PC-3 (cell line): Measurements from ENCODE around the gene STARD7. TPM values are rescaled to one million over a fixed set of nuclear protein-coding genes. Genes with fewer than 3 reads are reported as not detected.

Experiments
- ATAC-seq: fragments of 200-7000 bp; cut with Tn5 transposase; 2 replicates; pipeline ENCODE4 v1.9.1; 2020; ENCODE audit warnings: mild to moderate bottlenecking, moderate library complexity
- BruUV-seq: library from RNA; stranded (reverse); fragments of 400-500 nt; replicated peaks from 2 replicates; lab custom pipeline; 2021; lab: Mats Ljungman, UMichigan
- CTCF ChIA-PET: fragments of 300-600 bp; sonication (Branson Sonifier 250); formaldehyde crosslinking; loops from one replicate; lab custom pipeline; 2022; ENCODE audit warnings: antibody characterized with exemption; lab: Charles Lee
- POLR2A ChIA-PET: fragments of 300-600 bp; sonication (Branson Sonifier 250); formaldehyde crosslinking; loops from one replicate; lab custom pipeline; 2022; ENCODE audit warnings: antibody characterized with exemption; ENCODE audit not compliant: unreplicated experiment; lab: Charles Lee
- DNase-seq: peaks from one replicate; pipeline ENCODE4 v3.0.0-alpha.2; 2015
- H2AFZ ChIP-seq: fragments of 300-600 bp; sonication (generic); 2 replicates; pipeline ENCODE4 v1.6.0; 2016; ENCODE audit warnings: antibody characterized with exemption, low read length
- H3F3A ChIP-seq: fragments of 300-600 bp; sonication (generic); one replicate; pipeline ENCODE4 v1.6.0; 2017; ENCODE audit warnings: antibody characterized with exemption, low read length, control low read depth, mild to moderate bottlenecking; ENCODE audit not compliant: unreplicated experiment
- H3K27ac ChIP-seq: fragments of 300-600 bp; sonication (generic); 2 replicates; pipeline ENCODE4 v1.5.1; 2016; ENCODE audit warnings: mild to moderate bottlenecking, low read length
- H3K27me3 ChIP-seq: fragments of 300-600 bp; sonication (generic); 2 replicates; pipeline ENCODE4 v1.6.1; 2016; ENCODE audit warnings: low read length, mixed read lengths
- H3K36me3 ChIP-seq: fragments of 300-600 bp; sonication (generic); 2 replicates; pipeline ENCODE4 v1.6.1; 2016; ENCODE audit warnings: low read depth, mixed run types, low read length, mixed read lengths
- H3K4me1 ChIP-seq: fragments of 300-600 bp; sonication (generic); 2 replicates; pipeline ENCODE4 v1.5.1; 2016; ENCODE audit warnings: low read length; ENCODE audit not compliant: insufficient read depth
- H3K4me2 ChIP-seq: fragments of 300-600 bp; sonication (generic); 2 replicates; pipeline ENCODE4 v1.6.0; 2016; ENCODE audit warnings: low read length
- H3K4me3 ChIP-seq: fragments of 300-600 bp; sonication (generic); 2 replicates; pipeline ENCODE4 v1.5.1; 2016; ENCODE audit warnings: mild to moderate bottlenecking, low read length, mixed read lengths
- H3K79me2 ChIP-seq: fragments of 300-600 bp; sonication (generic); 2 replicates; pipeline ENCODE4 v1.6.1; 2017; ENCODE audit warnings: low read length, mixed read lengths
- H3K9ac ChIP-seq: fragments of 300-600 bp; sonication (generic); 2 replicates; pipeline ENCODE4 v1.6.0; 2016; ENCODE audit warnings: mild to moderate bottlenecking, low read length
- H3K9me2 ChIP-seq: fragments of 300-600 bp; sonication (generic); replicated peaks from 2 replicates; pipeline ENCODE4 v1.6.1; 2016; ENCODE audit warnings: mixed run types, low read length, mixed read lengths
- H3K9me3 ChIP-seq: fragments of 300-600 bp; sonication (generic); 2 replicates; pipeline ENCODE4 v1.6.1; 2016; ENCODE audit warnings: low read length, mixed read lengths
- H4K20me1 ChIP-seq: fragments of 300-600 bp; sonication (generic); 2 replicates; pipeline ENCODE4 v1.6.1; 2016; ENCODE audit warnings: low read length, mixed read lengths
- CTCF ChIP-seq: fragments of 300-600 bp; sonication (generic); conservative IDR thresholded peaks from 2 replicates; pipeline ENCODE4 v1.5.1; 2017; ENCODE audit warnings: antibody characterized with exemption, low read depth, mild to moderate bottlenecking, low read length
- EZH2 ChIP-seq: fragments of 300-600 bp; sonication (generic); IDR thresholded peaks from one replicate; pipeline ENCODE4 v1.6.1; 2017; ENCODE audit warnings: antibody characterized with exemption, mild to moderate bottlenecking, low read length; ENCODE audit not compliant: unreplicated experiment
- EZH2phosphoT487 ChIP-seq: fragments of 300-600 bp; sonication (generic); IDR thresholded peaks from 2 replicates; pipeline ENCODE4 v1.6.1; 2018; ENCODE audit warnings: mild to moderate bottlenecking, antibody characterized with exemption, low read length, borderline replicate concordance
- intact Hi-C: fragments of 100-400 bp; cut with micrococcal nuclease; formaldehyde crosslinking; loops from 2 replicates; pipeline ENCODE4 v1.9.0; 2023
- total RNA-seq: library from RNA; depleted of rRNA; stranded (reverse); fragments of >200 nt; gene quantifications from 2 replicates; pipeline ENCODE4 v1.2.3, GENCODE V29; 2014

STARD7 gene
- total RNA-seq, 1 experiment from 2014 or later = 169 TPM

- no peaks in the 10 kb centered on the region for H3K9me3 ChIP-seq
- DNase-seq (no peak), ATAC-seq (no peak)
- H3K4me3 ChIP-seq = no peak overlapping the region
- peaks cover 11% of the 10 kb centered on the region for H3K4me1 ChIP-seq
- no peak overlapping the region for H3K27ac ChIP-seq
- no peaks in the 10 kb centered on the region for H3K27me3 ChIP-seq
- ChIA-PET POLR2A (no interaction called here), CTCF (no interaction called here)
- H2AFZ ChIP-seq = no peak overlapping the region
- H3K79me2 ChIP-seq = peaks cover 12% of the 10 kb centered on the region
- H3F3A ChIP-seq = no peaks in the 10 kb centered on the region
- no TSS peak for BruUV-seq
- H3K36me3 ChIP-seq = no peaks in the 10 kb centered on the region
- TF ChIP-seq CTCF = no peak
- no peak for TF ChIP-seq EZH2phosphoT487
- no peak for TF ChIP-seq EZH2
- H3K4me2 ChIP-seq = no peak overlapping the region
- intact Hi-C loops = no loop called here
- H3K9ac ChIP-seq = no peak overlapping the region
- H3K9me2 ChIP-seq = no peaks in the 10 kb centered on the region
- H4K20me1 ChIP-seq = no peaks in the 10 kb centered on the region
Measured at GRCh38 chr2:96147593-96148201, 60.9 kb downstream of the STARD7 start.

DNA sequence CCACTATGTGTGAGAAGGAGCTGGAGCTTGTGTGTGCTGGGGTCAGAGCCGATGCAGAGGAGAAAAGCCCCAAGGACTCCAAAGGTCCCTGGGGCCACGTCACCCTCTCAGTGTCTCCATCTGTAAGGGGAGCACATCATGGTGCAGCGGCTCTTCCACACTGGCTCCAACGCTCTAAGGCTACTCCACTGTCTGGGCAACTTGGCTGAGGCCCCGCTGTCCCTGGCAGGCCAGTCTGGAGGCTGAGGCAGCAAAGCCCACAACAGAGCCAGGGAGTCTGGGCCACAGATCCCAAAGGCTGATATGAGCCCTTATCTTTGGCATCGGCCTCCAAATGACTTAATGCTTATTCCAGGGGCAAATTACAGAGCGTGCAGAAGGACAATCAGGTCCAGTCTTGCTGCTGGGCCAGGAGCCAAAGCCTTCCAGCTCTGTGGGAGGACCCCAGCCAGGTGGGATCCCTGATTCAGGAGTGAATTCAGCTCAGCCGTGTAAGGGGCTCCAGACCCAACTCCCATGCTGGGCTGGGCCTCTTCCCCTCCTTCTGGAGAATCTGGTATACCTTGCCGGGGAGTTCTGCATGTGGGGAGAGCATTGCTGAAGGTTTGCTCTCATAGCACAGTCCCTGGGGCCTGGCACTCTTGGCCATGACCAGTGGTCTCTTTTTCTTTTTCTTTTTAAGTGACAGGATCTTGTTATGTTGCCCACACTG is 61.6 kb downstream of the STARD7 start:
- Histone ChIP-seq H3K79me2 (peaks cover 12% of the 10 kb centered on the region), H3K9ac (no peak overlapping the region), H3K27ac (no peak overlapping the region), H3K4me2 (no peak overlapping the region), H2AFZ (no peak overlapping the region), H3F3A (no peaks in the 10 kb centered on the region), H3K4me3 (no peak overlapping the region), H3K9me3 (no peaks in the 10 kb centered on the region), H3K27me3 (no peaks in the 10 kb centered on the region), H4K20me1 (no peaks in the 10 kb centered on the region), H3K36me3 (no peaks in the 10 kb centered on the region), H3K9me2 (no peaks in the 10 kb centered on the region), H3K4me1 (peaks cover 11% of the 10 kb centered on the region)
- TF ChIP-seq EZH2 (no peak), CTCF (no peak), EZH2phosphoT487 (no peak)
- ATAC-seq (no peak), DNase-seq (no peak)
- CTCF ChIA-PET = no interaction called here
- POLR2A ChIA-PET = interaction anchor here (0.6 kb wide), 1 partner anchor 27 kb away, joined by 4 read pairs; no protein-coding TSS in a partner anchor
- no TSS peak for BruUV-seq
- intact Hi-C loops = no loop called here
